ENCODE data around the gene RNF213. TPM values are rescaled to one million over a fixed set of nuclear protein-coding genes. Genes with fewer than 3 reads are reported as not detected.

The RNF213 gene
- total and polyA plus RNA-seq, 2 of the 8 experiments (the other 6 are each of a cell fraction or from before 2014, with no cell fraction given): 33.8 to 62.8 TPM

DNA sequence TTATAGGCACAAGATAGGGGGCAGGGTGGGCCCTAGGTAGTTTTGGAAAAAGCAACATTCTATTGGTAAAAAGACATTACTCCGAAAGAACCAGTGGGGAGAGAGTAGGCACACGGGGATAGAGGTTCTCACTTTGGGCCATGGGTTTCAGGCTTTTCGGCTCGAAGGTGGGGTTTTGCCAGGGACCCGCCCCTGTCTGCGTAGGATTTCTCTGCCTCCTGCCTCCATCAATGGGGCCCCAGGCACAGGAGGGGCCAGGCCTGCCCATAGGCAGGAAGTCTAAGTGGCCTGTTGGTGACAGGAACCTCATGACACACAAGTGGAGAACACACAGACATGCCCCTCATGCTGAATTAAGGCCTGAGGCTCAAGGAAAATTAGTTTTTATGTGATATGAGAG is 57.5 kb downstream of the RNF213 start:
- Histone ChIP-seq H2BK120ac (replicated peaks; ENCODE audit: low read depth, low read length) (no peak overlapping the region), H2AK5ac (ENCODE audit: low read depth, low read length) (no peak overlapping the region), H3K9ac (replicated peaks in 1 of 4; ENCODE audit: extremely low read depth in 1 of 4, low read depth in 3 of 4, low read length in 3 of 4) (no peak overlapping the region), H4K5ac (ENCODE audit: insufficient read length, low read depth, low read length) (no peak overlapping the region), H2BK12ac (ENCODE audit: low read depth, low read length) (no peak overlapping the region), H3K79me2 (ENCODE audit: control insufficient read depth in 1 of 2, insufficient read depth in 2 of 2, low read length in 2 of 2) (no peaks in the 10 kb centered on the region), H3K4me2 (ENCODE audit: insufficient read depth in 1 of 2, low read depth in 2 of 2, low read length in 2 of 2) (no peak overlapping the region), H3K27ac (ENCODE audit: low read depth, low read length) (no peak overlapping the region), H4K91ac (replicated peaks; ENCODE audit: insufficient read length, low read length) (no peak overlapping the region), H3K79me1 (ENCODE audit: low read depth, low read length) (no peaks in the 10 kb centered on the region), H3K4me3 (ENCODE audit: extremely low read depth in 1 of 4, insufficient read depth in 2 of 4, low read depth in 3 of 4, low read length in 4 of 4) (no peak overlapping the region), H3K4me1 (replicated peaks in 1 of 4; ENCODE audit: control insufficient read depth in 3 of 4, insufficient read depth in 4 of 4, low read length in 3 of 4) (no peaks in the 10 kb centered on the region), H3K14ac (ENCODE audit: insufficient read length) (no peak overlapping the region), H3K9me3 (ENCODE audit: insufficient read depth in 2 of 2, low read depth in 1 of 2, low read length in 1 of 2) (peaks cover 2 to 8% of the 10 kb centered on the region in 2 experiments; a peak in 2 of 4 replicates), H3K18ac (ENCODE audit: extremely low read depth, low read length) (no peak overlapping the region), H2BK5ac (ENCODE audit: low read depth, low read length) (no peak overlapping the region), H3K23ac (ENCODE audit: insufficient read length) (no peak overlapping the region), H3K36me3 (ENCODE audit: control insufficient read depth in 2 of 4, insufficient read depth in 4 of 4, low read length in 3 of 4) (peaks cover 2 to 46% (median 24%) of the 10 kb centered on the region in 4 experiments), H4K20me1 (replicated peaks in 1 of 2; ENCODE audit: control insufficient read depth in 1 of 2, insufficient read depth in 2 of 2, low read length in 2 of 2) (peaks cover 0 to 2% of the 10 kb centered on the region in 2 experiments), H3K23me2 (ENCODE audit: low read depth, low read length) (peaks cover 10% of the 10 kb centered on the region; the same call in 1 of the 2 replicates), H4K8ac (ENCODE audit: extremely low read depth, insufficient read depth, low read length) (no peak overlapping the region), H3K56ac (replicated peaks; ENCODE audit: insufficient read length, low read depth, low read length) (no peak overlapping the region), H3K4ac (replicated peaks; ENCODE audit: insufficient read length, low read depth, low read length) (no peak overlapping the region), H2BK15ac (ENCODE audit: low read length) (no peak overlapping the region), H3K27me3 (replicated peaks in 1 of 4; ENCODE audit: control insufficient read depth in 3 of 4, extremely low read depth in 1 of 4, insufficient read depth in 3 of 4, low read length in 3 of 4) (no peaks in the 10 kb centered on the region), H2BK20ac (ENCODE audit: low read length) (no peak overlapping the region), H2AFZ (ENCODE audit: low read length) (no peak overlapping the region)
- FAIRE-seq (no peak), DNase-seq (ENCODE audit: low read depth in 1 of 2, low spot score in 2 of 2) (no peak)
- TF ChIP-seq, protein P1, sequence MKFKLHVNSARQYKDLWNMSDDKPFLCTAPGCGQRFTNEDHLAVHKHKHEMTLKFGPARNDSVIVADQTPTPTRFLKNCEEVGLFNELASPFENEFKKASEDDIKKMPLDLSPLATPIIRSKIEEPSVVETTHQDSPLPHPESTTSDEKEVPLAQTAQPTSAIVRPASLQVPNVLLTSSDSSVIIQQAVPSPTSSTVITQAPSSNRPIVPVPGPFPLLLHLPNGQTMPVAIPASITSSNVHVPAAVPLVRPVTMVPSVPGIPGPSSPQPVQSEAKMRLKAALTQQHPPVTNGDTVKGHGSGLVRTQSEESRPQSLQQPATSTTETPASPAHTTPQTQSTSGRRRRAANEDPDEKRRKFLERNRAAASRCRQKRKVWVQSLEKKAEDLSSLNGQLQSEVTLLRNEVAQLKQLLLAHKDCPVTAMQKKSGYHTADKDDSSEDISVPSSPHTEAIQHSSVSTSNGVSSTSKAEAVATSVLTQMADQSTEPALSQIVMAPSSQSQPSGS (IDR thresholded peaks at IDR 0.05; ENCODE audit: low read length): no peak
- TF ChIP-seq PHF8 (conservative IDR thresholded peaks at IDR 0.05; ENCODE audit: low read depth, low read length): no peak
- no peak for TF ChIP-seq CTCF (IDR thresholded peaks at IDR 0.05; ENCODE audit: control extremely low read depth in 1 of 3, insufficient read depth in 1 of 3, low read depth in 1 of 3, low read length in 3 of 3)
- TF ChIP-seq EZH2 (IDR thresholded peaks at IDR 0.05; ENCODE audit: low read depth, low read length, severe bottlenecking): no peak
- TF ChIP-seq TBP (IDR thresholded peaks at IDR 0.05; ENCODE audit: low read depth, low read length): no peak
- 95% methylated on average over 6 of the region's 6 CpGs; no CpG with 5 or more reads in 1 of the 2 experiments for WGBS, 2 experiments (ENCODE audit: extremely low coverage in 1 of 2, insufficient coverage in 1 of 2, insufficient read length in 1 of 2, insufficient replicate concordance in 2 of 2, low coverage in 1 of 2, low lambda C conversion rate in 2 of 2, missing lambda C conversion rate in 1 of 2)
- POLR2A ChIA-PET (ENCODE audit: partially characterized antibody): no interaction called here
- CTCF ChIA-PET (ENCODE audit: partially characterized antibody): interaction anchor here (1.8 kb wide), 1 partner anchor 28 kb away, joined by 4 read pairs; no protein-coding TSS in a partner anchor

Data from H1 (cell line).